Measurements from ENCODE around the gene EIF4B.
"Not testable (repeated sequence)": the region's sequence is repeated elsewhere in the genome, so short reads cannot be mapped to it uniquely, and the experiment has no call there.

EIF4B gene, protein sequence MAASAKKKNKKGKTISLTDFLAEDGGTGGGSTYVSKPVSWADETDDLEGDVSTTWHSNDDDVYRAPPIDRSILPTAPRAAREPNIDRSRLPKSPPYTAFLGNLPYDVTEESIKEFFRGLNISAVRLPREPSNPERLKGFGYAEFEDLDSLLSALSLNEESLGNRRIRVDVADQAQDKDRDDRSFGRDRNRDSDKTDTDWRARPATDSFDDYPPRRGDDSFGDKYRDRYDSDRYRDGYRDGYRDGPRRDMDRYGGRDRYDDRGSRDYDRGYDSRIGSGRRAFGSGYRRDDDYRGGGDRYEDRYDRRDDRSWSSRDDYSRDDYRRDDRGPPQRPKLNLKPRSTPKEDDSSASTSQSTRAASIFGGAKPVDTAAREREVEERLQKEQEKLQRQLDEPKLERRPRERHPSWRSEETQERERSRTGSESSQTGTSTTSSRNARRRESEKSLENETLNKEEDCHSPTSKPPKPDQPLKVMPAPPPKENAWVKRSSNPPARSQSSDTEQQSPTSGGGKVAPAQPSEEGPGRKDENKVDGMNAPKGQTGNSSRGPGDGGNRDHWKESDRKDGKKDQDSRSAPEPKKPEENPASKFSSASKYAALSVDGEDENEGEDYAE

DNA sequence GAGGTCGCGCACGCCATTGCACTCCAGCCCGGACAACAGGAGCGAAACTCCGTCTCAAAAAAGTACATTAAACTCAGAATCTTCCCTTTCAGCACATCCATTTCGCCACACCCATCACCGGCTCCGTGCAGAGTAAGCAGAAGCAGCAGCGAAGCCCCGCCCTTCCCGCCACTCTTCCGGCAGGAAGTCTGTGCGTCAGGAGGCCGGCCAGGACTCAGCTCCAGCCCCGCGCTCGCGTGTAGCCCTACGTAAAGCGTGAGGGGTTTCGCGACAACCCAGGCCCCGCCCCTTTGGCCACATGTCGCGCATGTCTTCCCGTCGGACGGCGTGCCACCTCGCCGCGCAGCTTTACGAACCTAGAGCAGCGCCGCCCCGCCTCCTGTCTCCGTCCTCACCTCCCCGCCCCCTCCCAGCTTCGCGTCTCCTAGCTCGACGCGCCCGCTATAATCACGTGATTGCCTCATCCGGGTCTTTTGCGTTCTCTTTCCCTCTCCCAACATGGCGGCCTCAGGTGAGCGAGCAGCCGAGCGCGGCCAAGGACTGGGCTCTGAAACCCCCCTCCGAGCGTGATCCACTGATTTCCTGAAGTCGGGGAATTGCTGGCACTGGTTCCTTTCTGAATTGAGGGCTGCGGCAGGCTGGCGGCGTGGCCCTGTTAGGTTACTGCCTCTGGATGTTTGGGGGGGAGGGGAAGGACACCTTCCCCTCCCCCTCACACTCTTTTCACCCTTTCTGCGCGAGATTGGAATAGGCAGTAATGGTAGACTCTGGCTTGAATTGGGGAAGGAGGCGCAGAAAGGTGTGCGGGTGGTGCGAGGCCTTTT, at the start of gene EIF4B:
Gene EIF4B (plus strand): TSS at position 471 of the 824 bp plus-strand sequence. CDS start 28 bp downstream, at position 499.
- peak; percentile 99 for DNase-seq (ENCODE audit: low read depth in 2 of 2)

DNA sequence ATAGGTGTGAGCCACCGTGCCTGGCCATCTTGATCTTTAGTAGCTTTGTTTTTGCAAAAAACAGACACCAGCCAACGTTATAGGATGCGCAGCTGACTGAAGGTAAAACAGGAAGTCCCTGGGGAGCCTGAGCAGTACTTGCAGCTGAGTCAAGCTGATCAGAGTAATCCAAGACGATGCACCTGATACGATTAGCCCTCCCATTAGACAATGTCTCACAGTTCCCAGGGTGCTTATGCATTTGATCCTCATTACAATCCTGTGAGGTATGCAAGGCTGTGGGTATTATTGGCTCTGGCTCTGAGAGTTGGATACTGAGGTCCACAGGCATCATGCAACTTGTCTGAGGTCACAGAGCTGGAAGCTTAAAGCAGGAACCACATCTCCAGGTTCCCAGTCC, 49.3 kb upstream of the EIF4B start:
- no peak for DNase-seq (ENCODE audit: low read depth in 2 of 2)

DNA sequence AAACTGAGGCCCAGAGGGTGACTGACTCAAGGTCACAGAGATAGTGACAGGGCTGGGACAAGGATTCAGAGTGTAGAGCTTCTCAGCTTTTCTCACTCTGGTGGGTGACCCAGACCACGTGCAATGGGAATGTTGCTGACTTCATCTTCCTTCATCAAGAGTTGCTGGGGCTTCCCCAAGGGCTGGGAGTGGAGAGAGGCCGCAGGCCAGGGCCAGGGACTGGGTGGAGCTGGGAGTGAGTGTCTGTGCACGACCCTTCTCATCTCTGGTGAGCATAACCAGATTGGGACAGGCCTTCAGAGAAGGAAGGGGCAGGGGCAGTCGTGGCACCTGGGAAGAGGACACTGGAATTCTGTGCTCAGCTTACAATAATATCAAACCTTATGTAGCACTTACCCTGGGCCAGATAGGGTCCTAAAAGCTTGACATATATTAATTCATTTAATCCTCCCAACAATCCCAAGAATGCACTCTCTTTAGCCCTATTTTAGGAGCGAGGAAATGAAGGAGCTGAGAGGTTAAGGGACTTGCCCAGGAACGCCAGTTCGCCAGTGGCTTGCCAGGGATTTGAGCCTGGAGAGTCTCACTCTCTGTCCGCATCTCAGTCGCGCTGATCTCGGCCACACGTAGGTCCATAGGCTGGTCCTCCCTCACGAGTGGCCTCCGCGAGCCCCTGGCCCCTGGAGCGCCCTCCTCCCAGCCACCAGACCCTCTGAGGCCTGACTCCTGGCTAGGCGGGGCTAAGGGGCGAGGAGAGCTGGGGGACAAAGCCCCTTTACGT, 41.5 kb upstream of the EIF4B start:
- DNase-seq (ENCODE audit: low read depth in 2 of 2) = no peak

DNA sequence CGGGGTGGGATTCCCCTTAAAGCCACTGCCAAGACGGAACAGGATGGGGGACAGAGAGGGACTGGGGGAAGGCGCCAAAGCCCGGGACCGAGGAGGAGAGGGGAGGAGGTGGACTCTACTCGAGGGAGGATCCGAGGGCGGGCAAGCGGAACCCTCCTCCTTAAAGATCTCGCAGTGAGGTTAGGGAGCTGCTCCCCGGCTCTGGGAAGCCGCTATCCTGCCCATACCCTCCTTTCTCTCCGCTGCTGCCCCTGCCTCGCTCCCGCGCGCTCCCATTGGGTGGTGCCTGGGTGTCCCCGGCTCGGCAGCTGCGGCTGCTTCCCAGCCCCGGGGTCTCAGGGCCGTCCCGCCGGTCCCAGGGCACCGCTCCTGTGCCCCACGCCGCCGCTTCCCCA, 40.9 kb upstream of the EIF4B start:
- no peak for DNase-seq (ENCODE audit: low read depth in 2 of 2)

DNA sequence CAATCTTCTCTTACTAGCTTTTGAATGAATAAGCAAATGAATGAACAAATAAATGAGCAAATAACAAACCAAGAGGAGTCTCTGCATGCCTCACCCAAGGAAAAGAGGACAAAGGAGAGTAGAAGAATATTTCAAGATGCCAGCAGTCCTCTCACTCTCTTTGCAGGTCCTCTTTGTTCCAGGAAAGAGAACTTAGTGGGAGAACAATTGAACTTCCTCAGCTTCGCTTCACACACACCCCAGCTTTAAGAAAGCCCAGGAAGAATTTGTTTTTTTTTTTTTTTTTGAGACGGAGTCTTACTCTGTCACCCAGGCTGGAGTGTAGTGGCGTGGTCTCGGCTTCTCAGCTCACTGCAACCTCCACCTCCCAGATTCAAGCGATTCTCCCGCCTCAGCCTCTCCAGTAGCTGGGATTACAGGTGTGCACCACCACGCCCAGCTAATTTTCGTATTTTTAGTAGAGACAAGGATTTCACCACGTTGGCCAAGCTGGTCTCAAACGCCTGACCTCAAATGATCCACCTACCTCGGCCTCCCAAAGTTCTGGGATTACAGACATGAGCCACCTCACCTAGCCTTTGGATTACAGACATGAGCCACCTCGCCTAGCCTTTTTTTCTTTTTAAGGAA, 37.0 kb upstream of the EIF4B start:
- DNase-seq (ENCODE audit: low read depth in 2 of 2) = no peak

DNA sequence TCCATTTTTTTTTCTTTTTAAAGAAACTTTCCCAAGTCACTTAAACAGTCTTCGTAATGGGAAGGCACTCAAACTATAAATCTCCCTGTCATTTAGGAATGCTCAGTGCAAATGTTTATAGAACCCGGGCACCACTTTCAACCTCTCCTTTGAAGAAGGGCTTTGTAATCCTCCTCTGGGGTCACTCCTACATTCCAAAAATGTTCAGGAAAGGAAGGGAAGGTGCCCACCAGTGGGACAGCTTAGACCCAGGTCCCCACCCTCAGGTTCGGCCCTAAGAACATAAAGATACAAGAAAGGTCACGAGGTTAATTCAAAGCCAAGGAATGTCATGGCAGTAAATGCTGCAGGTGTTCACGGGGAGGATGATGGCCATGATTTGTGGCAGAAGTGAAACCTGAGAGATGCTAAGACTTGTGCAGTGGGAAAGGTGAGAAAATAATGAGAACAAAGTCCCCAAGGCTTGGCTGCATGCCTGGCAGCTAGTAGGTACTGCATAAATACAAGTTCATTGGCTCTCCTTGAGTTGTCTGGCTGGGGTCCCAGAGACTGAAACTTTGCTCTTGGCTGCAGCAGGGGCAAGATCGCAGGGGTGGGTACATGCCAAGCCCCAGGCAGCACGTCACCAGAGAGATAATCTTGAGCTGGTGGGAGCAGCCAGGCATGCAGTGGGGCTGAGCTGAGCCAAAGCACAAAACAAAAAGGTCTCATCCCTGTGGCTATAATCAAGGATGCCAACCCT, 36.3 kb upstream of the EIF4B start:
- DNase-seq (ENCODE audit: low read depth in 2 of 2) = no peak

DNA sequence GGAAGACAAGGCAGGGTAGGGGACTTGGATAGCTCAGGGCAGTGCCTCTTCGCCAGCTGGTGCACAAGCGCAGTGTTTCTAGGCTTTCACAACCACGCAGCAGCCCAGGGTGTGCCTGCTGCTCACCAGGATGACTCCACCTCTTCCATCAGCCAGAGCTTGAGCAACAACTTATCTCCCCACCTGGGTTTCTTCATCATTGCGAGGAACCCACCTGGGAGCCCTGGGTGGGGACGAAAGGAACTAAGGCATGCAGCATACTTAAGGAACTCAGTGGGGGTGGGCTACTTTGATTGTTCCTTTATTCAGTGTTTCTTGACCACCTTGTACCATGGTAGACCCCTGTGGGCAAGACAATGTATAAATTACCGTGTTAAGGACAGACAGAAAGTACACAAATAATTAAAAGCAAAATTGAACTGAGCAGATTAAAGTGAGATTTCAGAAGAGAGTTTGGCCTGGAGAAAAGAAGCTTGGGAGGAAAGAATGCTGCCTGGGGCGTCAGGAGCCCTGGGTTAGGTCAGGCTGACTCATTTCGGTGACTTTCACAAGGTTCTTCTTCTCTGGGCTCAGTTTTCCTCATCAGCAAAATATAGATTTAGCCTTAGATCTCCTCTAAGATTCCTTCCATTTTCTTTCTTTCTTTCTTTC, 34.5 kb upstream of the EIF4B start:
- no peak for DNase-seq (ENCODE audit: low read depth in 2 of 2)

DNA sequence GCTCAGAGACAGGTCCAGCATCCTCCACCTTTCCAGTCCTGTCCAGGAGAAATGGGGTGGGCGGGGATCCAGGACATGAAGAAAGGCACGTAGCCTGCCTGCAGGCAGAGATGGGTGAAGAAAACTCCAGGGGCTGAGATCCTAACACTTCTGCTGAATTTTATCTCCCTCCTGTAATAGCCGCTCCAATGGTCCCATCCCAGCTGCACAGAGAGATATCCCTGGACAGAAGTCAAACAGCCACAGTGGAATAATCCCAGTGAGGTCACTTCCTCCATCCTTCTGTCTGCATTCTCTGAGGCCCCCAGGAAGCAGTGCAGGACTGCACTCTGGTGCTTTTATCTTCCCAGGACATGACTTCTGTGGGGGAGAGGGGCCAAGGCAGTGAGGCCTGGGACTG, 31.1 kb upstream of the EIF4B start:
- no peak for DNase-seq (ENCODE audit: low read depth in 2 of 2)

DNA sequence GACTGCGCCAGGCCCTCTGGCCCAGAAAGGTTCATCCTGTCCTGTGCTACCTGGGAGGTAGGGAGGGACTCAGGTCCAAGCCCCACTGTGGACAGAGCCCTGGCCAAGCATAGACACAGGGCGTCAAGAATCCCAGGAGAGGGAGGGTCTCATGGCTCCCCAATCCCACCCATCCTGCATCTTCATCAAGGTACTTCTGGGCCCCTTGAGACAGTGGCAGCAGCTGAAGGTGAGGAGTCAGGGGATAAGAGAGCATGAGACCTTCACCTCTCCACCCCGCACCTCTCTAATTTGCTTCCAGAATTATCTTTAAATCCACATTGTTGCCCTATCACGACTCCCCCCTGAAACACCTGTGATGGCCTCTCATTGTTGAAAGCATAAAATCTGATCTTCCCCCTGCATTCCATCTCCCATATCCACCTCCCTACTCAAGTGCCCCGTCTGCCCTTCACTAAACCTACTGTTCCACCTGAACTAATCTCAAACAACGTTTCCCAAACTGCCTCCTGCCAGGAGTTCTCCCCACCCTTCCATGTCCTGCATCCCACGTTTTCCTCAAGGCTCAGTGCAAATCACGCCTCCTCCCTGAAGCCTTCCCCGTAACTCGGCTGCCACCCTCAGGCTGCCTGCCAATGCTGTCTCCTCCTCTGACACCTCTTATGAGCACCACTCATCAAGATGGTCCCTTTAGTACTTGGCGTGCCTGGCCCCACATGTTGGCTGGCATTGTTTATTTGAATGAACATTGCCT, 30.3 kb upstream of the EIF4B start:
- no peak for DNase-seq (ENCODE audit: low read depth in 2 of 2)

DNA sequence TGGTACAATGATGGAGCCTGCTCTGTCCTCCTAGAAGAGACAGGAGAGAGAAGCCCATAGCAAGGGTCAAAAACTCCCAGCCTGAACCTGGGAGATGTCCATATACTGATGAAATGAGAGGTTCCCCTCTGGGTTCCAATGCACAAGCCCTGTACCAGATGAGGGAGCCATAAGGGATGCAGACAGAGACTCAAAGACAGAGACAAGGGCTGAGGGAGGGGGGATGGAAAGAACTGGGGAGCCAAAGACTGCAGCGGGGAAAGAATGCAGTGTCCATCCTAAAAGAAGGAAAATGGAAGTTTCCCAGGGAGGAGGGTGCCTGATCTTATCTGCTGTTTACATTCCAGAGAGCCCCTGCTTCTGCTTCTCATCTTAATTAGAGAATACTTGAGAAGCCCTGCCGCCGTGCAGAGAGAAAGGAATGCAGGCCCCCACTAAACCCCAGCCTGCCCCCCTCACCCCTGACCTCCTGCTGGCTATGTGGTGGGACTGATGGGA, 29.6 kb upstream of the EIF4B start:
- peak; percentile 52 to 55 for DNase-seq (ENCODE audit: low read depth in 2 of 2)

DNA sequence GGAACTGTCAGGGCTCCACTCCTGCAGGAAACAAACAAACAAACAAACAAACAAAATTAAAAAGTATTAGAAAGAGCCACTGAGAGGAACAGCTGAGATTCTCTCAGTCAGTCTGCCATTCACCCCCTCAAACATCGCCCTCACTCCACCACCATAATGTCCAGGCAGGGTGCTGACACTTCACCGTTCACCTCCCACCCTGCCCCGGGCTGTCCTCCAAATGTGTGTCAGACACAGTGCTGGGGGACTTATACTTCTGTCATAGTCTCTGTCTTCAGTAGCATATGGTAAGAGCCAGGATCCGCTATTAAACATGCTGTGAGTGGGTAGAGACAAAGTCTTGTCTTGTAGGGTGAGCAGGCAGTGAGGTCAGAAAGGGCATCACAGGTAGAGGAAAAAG, 29.1 kb upstream of the EIF4B start:
- no peak for DNase-seq (ENCODE audit: low read depth in 2 of 2)

DNA sequence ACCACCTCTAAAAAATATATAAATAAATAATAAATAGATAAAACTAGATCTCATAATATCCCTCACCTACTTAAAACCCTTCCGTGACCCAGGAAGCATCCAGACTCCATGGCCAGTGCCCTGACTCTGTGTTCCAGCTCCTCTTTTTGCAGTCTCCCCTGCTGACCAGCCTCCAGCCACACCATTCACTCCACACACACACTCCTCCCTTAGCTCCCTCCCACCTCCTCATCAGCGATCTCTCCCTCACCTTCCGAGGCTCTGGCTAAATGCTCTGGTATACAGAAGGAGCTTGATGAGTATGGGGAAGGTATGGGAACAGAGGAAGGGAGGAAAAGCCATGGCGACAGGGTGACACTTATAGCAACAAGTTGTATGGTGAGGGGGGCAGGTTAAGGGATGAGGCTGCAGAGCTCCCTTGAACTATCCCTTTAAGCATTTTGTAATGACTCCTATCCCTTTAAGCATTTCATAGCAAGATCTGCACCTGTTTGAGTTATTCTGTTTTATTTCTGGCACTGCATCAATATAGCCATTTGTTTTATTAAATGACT, 26.1 kb upstream of the EIF4B start:
- no peak for DNase-seq (ENCODE audit: low read depth in 2 of 2)

DNA sequence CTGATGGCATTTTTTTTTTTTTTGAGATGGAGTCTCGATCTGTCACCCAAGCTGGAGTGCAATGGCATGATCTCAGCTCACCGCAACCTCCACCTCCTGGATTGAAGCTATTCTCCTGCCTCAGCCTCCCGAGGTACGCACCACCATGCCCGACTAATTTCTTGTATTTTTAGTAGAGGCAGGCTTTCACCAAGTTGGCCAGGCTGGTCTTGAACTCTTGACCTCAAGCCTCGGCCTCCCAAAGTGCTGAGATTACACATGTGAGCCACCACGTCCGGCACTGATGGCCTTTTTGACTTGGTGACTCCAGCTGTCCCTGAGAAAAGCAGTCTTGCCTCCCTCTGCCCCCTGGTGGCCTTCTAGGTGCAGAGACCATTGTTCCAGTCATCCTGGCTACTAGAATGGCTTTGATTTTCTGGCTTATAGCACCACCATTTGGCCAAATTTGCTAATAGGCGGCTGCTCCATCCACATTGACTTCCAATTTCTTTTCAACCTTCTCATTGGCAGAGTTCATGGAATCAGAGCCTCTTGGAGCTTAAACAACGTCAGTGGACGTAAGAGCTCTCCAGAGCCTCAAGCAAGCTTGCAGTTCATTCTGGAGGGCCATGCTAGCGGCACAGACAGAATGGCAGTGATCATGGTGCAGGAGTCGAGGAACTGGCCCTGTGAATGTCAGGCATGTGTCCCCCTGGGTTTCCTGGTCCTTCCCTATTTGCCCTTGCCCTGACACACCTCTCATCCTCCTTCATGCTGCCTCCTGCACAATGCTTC, 25.4 kb upstream of the EIF4B start:
- peak; percentile 73 to 74 for DNase-seq (ENCODE audit: low read depth in 2 of 2)

DNA sequence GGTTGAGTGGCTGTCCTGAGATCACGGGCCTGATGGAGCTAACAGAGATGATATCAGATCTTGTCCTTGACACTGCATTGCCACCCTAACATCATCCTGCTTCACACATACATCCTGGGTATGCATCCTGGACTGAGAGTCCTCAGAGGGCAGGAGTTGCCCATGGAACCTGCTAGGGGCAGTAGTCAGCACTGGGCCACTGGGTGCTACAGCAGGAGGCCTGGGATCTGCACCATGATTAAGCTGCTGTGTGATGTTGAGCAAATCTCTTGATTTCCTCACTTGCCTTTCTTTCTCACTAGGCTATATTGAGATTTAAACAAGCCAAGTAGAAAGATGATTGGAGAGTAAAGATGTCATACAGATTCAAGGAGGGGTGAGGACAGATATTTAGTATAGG, 22.1 kb upstream of the EIF4B start:
- no peak for DNase-seq (ENCODE audit: low read depth in 2 of 2)

DNA sequence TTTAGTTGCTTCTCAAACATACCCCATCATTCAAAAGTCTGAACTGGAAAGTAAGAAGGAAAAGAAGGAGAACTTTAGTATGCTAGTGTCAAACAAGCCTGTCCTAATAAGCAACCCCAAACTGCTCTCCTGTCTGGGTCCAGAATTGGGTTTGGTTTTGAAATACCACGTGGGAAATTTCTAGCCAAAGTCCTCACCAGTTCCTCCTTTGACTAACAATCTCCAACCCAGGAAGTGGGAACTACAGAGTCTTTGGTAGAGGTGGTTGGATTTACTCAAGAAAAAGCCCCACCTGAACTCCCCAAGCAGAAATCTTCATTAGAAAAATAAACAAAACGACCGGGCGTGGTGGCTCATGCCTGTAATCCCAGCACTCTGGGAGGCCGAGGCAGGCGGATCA, 17.4 kb upstream of the EIF4B start:
- no peak for DNase-seq (ENCODE audit: low read depth in 2 of 2)

DNA sequence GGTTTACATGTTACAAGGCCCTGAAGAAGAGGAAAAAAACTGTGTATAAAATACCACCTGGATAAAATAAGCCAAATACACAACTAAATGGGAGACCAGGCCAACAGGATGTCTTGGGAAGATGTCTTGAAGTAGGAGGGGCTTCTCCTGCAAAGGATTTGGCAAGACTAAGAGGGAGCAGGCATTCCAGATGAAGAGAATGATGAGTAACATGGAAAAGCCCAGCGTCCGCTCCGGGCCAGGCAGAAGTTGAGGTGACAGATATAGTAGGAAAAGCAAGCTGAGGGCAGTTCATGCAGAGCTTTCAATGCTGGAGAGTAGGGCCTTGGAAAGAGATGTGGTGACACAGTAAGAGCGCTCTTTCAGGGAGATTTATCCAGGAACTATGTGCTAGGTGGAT, 16.1 kb upstream of the EIF4B start:
- DNase-seq (ENCODE audit: low read depth in 2 of 2) = no peak

DNA sequence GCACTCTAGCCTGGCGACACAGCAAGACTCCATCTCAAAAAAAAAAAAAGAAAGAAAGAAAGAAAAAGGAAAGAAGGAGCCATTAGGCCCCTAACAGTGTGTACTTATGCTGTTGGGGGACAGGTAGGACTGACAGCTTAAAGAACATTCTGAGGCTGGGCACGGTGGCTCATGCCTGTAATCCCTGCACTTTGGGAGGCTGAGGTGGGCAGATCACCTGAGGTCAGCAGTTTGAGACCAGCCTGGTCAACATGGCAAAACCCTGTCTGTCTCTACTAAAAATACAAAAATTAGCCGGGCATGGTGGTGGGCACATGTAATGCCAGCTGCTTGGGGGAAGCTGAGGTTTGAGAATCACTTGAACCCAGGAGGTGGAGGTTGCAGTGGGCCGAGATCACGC, 14.0 kb upstream of the EIF4B start:
- not testable (repeated sequence) for DNase-seq (ENCODE audit: low read depth in 2 of 2)
